Small intestine (tissue), 7 donors: ENCODE data around the gene XYLT1. TPM values are rescaled to one million over a fixed set of nuclear protein-coding genes. Genes with fewer than 3 reads are reported as not detected.

Experiments
- DNase-seq, 2 donors: peaks; one replicate each; pipeline versions ENCODE4 v3.0.0 to v3.0.0-alpha.2; 2013
- FAIRE-seq: peaks from 2 replicates; lab custom pipeline; 2012; peaks lifted over from hg19 to GRCh38; lab: Jason Lieb, UNC
- H3K27ac ChIP-seq, 3 donors: one replicate each; pipeline ENCODE4 v1.5.1; 2013; ENCODE audit warnings: low read length in 2 of 3, mild to moderate bottlenecking in 2 of 3, control low read depth in 1 of 3, inconsistent platforms in 1 of 3, low read depth in 1 of 3, moderate library complexity in 1 of 3
- H3K27me3 ChIP-seq, 3 donors: one replicate each; pipeline ENCODE4 v1.6.1; 2013; ENCODE audit warnings: low read length in 3 of 3, inconsistent platforms in 1 of 3; ENCODE audit not compliant: control insufficient read depth in 3 of 3, insufficient read depth in 3 of 3
- H3K36me3 ChIP-seq, 3 donors: one replicate each; pipeline ENCODE4 v1.6.1; 2013; ENCODE audit warnings: low read length in 3 of 3, inconsistent platforms in 1 of 3, low read depth in 1 of 3, mild to moderate bottlenecking in 1 of 3, moderate library complexity in 1 of 3; ENCODE audit not compliant: control insufficient read depth in 3 of 3, insufficient read depth in 2 of 3
- H3K4me1 ChIP-seq, 3 donors: one replicate each; pipeline ENCODE4 v1.6.1; 2013; ENCODE audit warnings: low read length in 2 of 3, inconsistent platforms in 1 of 3, low read depth in 1 of 3, mild to moderate bottlenecking in 1 of 3, moderate library complexity in 1 of 3; ENCODE audit not compliant: control insufficient read depth in 3 of 3, insufficient read depth in 2 of 3
- H3K4me3 ChIP-seq, 3 donors: one replicate each; pipeline ENCODE4 v1.5.1; 2013; ENCODE audit warnings: low read length in 3 of 3, control low read depth in 1 of 3, inconsistent platforms in 1 of 3, low read depth in 1 of 3, mild to moderate bottlenecking in 1 of 3, moderate library complexity in 1 of 3
- H3K9me3 ChIP-seq, 2 donors: one replicate each; pipeline ENCODE4 v1.6.1; 2013; ENCODE audit warnings: low read depth in 1 of 2, low read length in 1 of 2; ENCODE audit not compliant: control insufficient read depth in 2 of 2, insufficient read depth in 1 of 2
- WGBS, 3 donors: extraction: QIAGEN DNeasy Blood & Tissue Kit; methylation state at CpG; one replicate each; pipeline ENCODE4 v1.1.7; 2013; 5-methylcytosine and 5-hydroxymethylcytosine counted together
- polyA plus RNA-seq, 4 donors: library from polyadenylated mRNA; stranded (reverse) in 3 of 4; unstranded in 1 of 4; fragments of 200-250 nt in 3 of 4; fragments of 120-200 nt in 1 of 4; gene quantifications; one replicate each; pipeline versions ENCODE4 v1.2.1 to v1.2.3, GENCODE V29; 2013
- donor health status: healthy with polysubstance abuse.
- donor health status: control.
- donor health status: control.
- donor health status: Bipolar disorder and iron deficiency.
- donor health status: healthy.

XYLT1 gene
- polyA plus RNA-seq, 4 donors = 1.9 to 11.2 (median 4.1) TPM

DNA sequence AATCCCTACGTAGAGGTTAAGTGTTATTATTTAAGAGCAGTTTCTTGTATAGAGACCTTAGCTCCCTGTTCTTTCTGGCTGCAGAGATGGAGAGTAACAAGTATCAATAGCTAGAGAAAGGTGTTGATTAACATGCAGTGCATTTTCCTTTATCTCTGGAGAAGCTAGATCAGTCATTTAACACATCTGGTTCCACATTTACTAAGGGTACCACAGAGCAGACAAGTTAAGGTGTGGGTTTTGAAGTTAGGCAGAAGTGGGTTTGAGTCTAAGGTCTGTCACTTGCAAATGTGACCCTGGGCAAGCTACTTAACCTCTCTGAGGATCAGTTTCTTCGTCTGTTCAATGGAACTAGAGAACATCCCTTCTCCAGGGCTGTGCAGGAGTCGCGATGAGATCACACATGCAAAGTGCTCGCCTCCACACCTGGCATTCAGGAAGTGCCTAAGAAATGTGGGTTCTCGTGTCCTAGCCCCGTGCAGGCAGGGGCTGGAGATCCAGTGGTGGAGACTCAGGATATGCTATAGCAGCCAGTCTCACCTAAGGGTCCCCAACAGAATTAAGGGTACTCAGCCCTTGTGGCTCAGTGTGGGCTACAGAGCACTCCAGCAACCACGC, 224.4 kb downstream of the XYLT1 start:
- Histone ChIP-seq H3K9me3 (no peaks in the 10 kb centered on the region), H3K36me3 (peaks cover 0 to 2% (median 0%) of the 10 kb centered on the region in 3 donors), H3K4me3 (no peak overlapping the region), H3K4me1 (no peaks in the 10 kb centered on the region), H3K27me3 (no peaks in the 10 kb centered on the region), H3K27ac (no peak overlapping the region)
- FAIRE-seq (no peak), DNase-seq (no peak)
- WGBS, 3 donors = 67 to 85% (median 80%) methylated on average over 8 of the region's 8 CpGs

GRCh38 chr16:17245776-17246175, 225.0 kb downstream of the XYLT1 start:
- H3K4me1 ChIP-seq = no peaks in the 10 kb centered on the region
- H3K4me3 ChIP-seq = no peak overlapping the region
- H3K36me3 ChIP-seq = peaks cover 0 to 2% (median 0%) of the 10 kb centered on the region in 3 donors
- 56 to 76% (median 57%) methylated on average over 6 of the region's 6 CpGs for WGBS, 3 donors
- H3K27me3 ChIP-seq = no peaks in the 10 kb centered on the region
- no peak for DNase-seq
- H3K27ac ChIP-seq = no peak overlapping the region
- H3K9me3 ChIP-seq = no peaks in the 10 kb centered on the region
- FAIRE-seq = no peak

GRCh38 chr16:17244872-17245551, 225.7 kb downstream of the XYLT1 start:
- H3K36me3 ChIP-seq = peaks cover 0 to 2% (median 0%) of the 10 kb centered on the region in 3 donors
- H3K27ac ChIP-seq = no peak overlapping the region
- H3K27me3 ChIP-seq = no peaks in the 10 kb centered on the region
- no peak overlapping the region for H3K4me3 ChIP-seq
- no peaks in the 10 kb centered on the region for H3K4me1 ChIP-seq
- WGBS, 3 donors = 84 to 86% (median 84%) methylated on average over 9 of the region's 9 CpGs
- FAIRE-seq = no peak
- H3K9me3 ChIP-seq = no peaks in the 10 kb centered on the region
- DNase-seq = no peak

GRCh38 chr16:17241264-17241835, 229.4 kb downstream of the XYLT1 start:
- Histone ChIP-seq H3K9me3 (no peaks in the 10 kb centered on the region), H3K27ac (no peak overlapping the region), H3K4me3 (no peak overlapping the region), H3K4me1 (peaks cover 0 to 2% (median 0%) of the 10 kb centered on the region in 3 donors), H3K27me3 (no peaks in the 10 kb centered on the region), H3K36me3 (peaks cover 0 to 4% (median 0%) of the 10 kb centered on the region in 3 donors)
- WGBS, 3 donors = 89 to 93% (median 89%) methylated on average over 8 of the region's 8 CpGs
- FAIRE-seq (no peak), DNase-seq (no peak)

- 72 to 80% (median 76%) methylated on average over 8 of the region's 8 CpGs for WGBS, 3 donors
- peaks cover 0 to 2% (median 0%) of the 10 kb centered on the region in 3 donors for H3K36me3 ChIP-seq
- no peak overlapping the region for H3K4me3 ChIP-seq
- no peak for FAIRE-seq
- H3K4me1 ChIP-seq = peaks cover 0 to 2% (median 0%) of the 10 kb centered on the region in 3 donors
- DNase-seq = no peak
- no peaks in the 10 kb centered on the region for H3K9me3 ChIP-seq
- H3K27ac ChIP-seq = no peak overlapping the region
- H3K27me3 ChIP-seq = no peaks in the 10 kb centered on the region
Observed at GRCh38 chr16:17238285-17239028, 232.3 kb downstream of the XYLT1 start.

DNA sequence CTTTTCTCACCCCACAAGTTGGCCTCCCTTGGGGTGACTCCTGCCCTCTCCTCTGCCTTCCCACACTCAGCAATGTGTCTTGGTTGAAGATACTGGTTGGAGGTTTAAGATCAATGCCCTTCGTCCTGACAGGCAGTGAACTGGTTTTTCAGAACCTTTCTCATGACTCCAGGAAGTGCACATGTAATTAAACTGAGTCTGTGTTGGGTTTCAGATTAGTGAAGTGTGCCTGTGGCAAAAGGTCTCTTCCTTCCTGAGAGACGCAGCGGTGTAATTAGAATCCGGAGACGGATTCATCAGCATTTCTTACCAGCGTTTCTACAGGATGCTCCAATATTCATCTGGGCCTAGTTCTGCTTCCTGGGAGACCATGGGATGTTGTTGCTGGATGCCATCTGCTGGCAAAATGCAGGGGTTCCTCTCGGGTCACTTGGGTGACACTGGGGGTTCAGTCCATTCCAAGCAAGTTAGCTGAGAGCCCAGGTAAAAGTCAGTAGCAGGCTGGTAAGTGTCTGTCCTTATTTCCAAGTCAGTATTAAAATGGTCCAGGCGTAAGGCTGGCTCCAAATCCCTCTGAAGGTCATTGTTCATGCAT, 233.3 kb downstream of the XYLT1 start:
- DNase-seq (peak in 1 of 2 donors; percentile 26), FAIRE-seq (no peak)
- H3K4me1 ChIP-seq = peaks cover 0 to 2% (median 0%) of the 10 kb centered on the region in 3 donors

GRCh38 chr16:17235147-17235815, 235.5 kb downstream of the XYLT1 start:
- H3K27me3 ChIP-seq = no peaks in the 10 kb centered on the region
- 70 to 80% (median 72%) methylated on average over 10 of the region's 10 CpGs for WGBS, 3 donors

More for the DNA sequence above, 233.3 kb downstream of the XYLT1 start:
- Histone ChIP-seq H3K9me3 (no peaks in the 10 kb centered on the region), H3K27me3 (no peaks in the 10 kb centered on the region), H3K4me3 (no peak overlapping the region), H3K36me3 (peaks cover 0 to 2% (median 0%) of the 10 kb centered on the region in 3 donors), H3K27ac (no peak overlapping the region)
- WGBS, 3 donors = 51 to 61% (median 61%) methylated on average over 8 of the region's 8 CpGs

More at GRCh38 chr16:17235147-17235815, 235.5 kb downstream of the XYLT1 start:
- Histone ChIP-seq H3K4me1 (peaks cover 0 to 2% (median 0%) of the 10 kb centered on the region in 3 donors), H3K4me3 (no peak overlapping the region), H3K9me3 (no peaks in the 10 kb centered on the region), H3K36me3 (peaks cover 0 to 4% (median 2%) of the 10 kb centered on the region in 3 donors), H3K27ac (no peak overlapping the region)
- DNase-seq (no peak), FAIRE-seq (no peak)
